Activated naive CD4-positive, alpha-beta T cell treated with Interleukin-2 at 50 U/mL for 16 hours (primary cell): ENCODE results near the gene ASAP2.

Experiments
- DNase-seq: peaks from one replicate; pipeline ENCODE4 v3.0.0-alpha.2; 2020

ASAP2 gene

DNA sequence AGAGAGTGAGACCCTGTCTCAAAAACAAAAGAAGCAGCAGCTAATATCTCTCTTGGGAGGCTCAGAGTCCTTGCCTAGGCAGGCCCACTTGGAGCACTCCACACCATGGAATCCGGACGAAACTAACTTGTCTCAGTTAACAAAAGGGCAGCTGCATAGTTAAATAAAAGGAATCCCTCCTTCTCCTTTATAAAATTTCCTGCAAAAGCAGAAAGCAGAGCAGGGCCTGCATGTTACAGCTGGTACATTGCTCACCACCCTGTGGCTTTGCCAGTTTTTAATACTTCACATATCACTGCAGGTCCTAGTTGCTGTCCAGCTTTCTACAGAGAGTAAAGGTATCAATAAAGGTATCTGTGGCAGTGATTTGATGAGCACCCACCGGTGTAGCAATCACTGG, 93.6 kb downstream of the ASAP2 start:
- no peak for DNase-seq

DNA sequence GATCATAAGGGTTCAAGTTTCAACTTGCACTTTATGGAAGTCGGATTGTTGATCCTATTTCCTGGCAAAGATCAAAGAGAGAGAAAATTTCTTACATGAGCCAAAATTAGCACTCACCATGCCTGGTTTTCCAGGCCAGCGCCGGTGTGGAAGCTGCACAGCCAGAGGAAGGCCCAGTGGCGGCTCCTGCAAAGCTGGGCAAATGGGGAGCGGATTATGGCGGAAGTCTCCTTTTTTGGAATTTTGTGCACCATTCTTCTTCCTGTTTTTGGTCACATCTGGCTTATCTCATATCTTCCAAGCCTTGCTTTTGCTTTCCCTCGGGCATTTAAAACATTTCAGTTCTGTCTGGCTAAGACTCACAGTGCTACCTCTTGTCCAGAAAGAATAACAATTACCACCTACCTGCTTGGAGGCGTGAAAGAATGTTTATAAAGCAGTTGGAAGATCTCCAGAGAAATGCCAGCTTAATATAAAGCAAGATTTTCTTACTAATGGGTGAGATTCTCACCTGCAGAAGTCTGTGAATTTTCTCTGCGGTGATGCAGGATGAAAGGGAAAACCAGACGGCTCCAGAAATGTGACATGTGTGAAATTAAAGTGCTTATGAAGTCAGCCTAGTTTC, 94.3 kb downstream of the ASAP2 start:
- no peak for DNase-seq

DNA sequence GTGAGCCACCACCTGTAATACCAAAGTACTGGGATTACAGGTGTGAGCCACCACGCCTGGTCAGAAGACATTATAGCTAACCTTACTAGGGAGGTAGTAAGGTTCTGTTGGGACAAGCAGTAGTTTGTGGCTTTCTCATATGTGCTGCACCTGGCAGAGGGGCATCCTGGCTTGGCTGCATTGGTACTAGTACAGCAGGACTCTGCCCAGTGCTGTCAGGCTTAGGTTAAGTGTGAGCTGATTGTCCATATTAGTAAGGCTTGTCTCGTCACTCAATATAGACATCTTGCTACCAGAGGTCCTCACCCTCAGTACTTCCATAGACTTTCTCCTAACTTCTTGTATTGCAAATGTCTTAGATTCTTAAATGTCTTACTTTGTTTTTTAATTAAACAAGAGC, 96.1 kb downstream of the ASAP2 start:
- DNase-seq, result no peak

DNA sequence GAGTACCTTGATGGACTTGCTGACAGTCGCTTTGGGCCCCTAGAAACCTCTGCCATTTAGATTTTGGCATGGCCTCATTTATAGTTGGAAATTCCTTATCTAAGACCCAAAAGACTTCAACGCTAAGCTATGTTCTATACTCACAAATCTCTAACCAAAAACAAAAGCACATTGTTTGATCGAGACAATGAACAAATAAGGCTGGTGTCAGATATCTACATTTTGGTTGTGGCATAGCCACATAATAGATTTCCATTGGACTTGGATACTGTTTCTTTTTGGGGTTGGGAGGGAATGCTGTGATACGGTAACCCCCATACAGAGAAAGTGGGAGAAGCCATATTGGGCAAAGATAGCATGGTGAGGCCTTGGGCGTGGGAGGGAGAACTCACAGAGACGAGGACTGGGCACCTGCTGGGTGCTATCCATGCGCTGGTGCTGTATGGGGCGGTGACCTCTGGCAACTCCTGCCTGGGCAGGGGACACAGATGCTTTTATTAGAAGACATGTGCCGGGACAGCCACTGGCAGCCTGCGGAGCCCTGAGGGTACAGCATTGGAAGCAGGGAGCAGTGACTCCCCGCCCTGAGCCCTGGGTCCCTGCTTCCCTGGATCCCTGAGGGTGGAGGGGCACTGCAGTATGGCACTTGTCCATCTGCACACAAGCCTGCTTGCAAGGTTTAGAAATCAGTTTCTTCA, 97.1 kb downstream of the ASAP2 start:
- DNase-seq, result no peak

DNA sequence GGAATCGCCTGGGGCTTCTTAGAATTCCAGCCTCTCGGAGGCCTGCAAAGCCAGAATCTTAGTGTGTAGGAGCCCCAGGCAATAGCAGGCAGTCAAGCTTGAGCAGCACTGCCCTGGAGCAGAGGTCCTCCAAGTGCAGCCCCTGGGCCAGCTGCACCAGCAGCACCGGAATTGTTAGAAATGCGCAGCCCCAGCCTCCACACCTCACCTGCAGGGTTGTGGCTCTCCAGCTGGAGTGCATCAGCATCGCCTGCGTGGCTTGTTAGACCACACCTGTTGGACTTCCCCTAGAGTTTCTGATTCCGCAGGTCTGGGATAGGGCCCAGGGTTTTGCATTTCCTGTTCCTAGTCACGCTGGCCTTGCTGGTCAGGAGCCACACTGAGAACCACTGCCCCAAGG, 100.3 kb downstream of the ASAP2 start:
- DNase-seq, result no peak

DNA sequence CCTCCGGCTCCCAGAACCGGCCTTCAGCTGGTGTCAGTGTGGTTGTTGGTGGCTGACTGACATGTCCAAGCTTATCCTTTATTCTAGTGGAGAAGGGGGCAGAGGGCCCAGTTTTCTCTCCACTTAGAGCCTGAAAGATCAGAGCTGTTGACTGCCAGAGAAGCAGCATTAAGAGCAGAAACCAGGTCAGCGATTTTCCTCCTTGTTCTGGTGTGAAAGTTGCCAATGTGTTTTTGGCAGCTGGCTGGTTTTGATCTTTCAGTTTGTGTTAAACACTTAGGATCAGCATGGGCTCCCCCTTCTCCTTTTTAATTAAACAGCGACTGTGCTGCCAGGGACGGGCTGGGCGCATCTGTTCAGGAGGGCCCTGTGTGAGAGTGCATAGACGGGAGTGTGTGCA, 100.9 kb downstream of the ASAP2 start:
- DNase-seq, result no peak

DNA sequence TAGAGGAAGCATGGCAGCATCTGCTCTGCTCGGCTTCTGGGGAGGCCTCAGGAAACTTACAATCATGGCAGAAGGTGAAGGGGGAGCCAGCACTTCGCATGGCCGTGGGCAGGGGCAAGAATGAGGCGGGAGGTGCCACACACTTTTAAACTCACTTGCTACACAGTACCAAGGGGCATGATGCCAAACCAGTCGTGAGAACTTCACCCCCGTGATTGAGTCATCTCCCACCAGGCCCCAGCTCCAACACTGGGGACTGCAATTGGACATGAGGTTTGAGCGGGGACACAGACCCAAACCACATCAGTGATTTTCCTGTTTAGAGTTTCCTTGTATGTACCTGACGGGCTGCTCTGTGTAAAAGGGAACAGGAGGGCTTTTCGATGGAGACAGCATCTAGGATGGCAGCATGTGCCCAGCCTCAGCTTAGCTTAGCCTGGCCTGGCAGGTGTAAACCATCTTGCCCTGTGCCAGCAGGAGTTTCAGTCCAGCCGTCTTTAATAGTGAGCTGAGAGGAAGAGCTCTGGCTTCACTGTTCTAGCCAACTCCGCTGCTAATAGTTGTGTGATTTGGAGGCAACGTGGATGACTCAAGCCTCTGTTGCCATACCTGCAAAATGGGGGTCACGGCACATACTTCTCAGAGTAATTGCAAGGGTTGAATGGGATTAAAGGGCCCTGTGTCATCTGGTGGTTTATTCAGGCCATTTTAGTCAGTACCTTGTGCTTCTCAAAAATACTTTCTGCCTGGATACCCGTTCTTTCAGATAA, 101.8 kb downstream of the ASAP2 start:
- no peak for DNase-seq

DNA sequence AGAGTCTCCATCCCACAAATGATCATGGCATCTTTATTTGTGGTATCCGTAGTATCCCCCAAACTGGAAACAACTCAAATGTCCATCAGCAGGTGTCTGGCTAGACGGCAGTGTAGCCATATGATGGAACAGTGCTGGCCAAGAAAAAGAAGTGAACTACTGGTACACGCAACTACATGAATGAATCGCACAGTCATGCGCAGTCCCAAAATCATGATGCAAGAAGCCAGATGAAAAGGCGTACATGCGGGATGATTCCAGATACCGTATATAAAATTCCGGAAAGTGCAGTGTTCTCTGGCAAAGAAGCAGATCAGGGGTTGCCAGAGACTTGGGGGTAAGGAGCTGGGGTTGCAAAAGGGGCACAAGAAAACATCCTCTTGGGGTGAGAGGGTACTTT, 102.5 kb downstream of the ASAP2 start:
- DNase-seq, result no peak

DNA sequence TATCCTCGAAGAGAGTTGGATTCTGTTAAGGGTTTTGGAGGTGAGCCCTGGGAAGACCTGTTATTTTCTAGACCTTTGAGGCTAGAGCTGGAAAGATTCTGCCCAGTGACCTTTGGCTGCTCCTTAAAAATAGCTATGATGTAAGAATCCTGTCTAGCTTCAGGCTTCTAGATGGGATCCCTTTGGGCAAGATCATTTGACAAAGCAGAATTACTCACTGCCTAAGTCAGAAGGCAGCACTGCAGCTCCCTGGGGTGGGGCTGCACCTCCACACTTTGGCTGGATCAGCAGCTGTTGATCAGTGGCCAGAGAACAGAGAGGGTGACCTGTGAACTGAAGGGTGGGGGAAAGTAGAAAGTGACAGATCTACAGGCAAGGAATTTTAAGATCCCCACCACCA, 103.8 kb downstream of the ASAP2 start:
- no peak for DNase-seq

DNA sequence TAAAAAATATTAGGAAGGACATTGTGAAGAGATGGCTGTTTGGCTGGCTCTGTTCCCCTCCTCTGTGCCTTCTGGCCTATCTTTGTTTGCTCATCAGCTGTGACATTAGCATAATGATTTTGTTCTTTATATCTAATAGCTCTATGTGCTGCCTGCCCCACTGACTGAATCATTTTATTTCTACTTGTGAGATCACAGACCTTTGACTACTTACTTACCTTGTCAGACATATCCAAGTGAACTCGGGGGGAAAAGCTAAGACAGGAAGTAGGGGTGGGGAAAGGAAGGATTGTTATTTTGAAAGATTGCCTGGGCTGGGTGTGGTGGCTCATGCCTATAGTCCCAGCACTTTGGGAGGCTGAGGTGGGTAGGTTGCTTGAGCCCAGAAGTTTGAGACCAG, 104.2 kb downstream of the ASAP2 start:
- no peak for DNase-seq

DNA sequence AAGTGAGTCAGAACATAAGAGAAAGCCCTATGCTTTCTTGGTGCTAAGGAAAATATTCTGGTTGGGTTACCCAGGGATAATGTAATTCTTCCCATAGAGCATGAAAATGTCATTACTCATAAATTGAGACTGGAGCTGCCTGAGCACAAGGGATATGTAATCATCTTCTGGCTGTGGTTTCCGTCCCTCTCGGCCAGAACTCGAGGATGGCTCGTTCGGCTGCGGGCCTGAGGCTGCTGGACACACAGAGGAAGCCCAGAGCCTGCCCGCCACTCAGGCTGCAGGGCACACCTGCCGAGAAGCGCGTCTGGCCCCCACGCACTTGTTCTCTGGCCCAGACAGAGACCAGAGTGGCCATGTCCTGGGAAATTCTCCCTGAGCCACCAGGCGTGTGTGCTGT, 104.9 kb downstream of the ASAP2 start:
- DNase-seq, result no peak

DNA sequence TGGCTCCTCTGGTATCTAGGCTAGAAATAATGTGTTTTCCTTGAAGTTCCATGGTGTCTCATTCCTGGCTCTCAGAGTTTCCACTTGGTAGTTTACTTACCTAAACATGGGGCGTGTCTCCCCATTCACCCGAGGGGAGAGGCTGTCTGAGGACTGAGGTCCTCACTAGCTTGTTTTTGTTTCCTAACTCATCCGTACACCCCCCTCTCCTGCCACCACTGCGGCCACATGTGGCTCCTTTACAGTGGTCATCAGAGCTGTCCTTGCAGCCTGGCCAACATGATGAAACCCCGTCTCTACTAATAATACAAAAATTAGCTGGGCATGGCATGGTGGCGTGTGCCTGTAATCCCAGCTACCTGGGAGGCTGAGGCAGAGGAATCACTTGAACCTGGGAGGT, 106.0 kb downstream of the ASAP2 start:
- no peak for DNase-seq

DNA sequence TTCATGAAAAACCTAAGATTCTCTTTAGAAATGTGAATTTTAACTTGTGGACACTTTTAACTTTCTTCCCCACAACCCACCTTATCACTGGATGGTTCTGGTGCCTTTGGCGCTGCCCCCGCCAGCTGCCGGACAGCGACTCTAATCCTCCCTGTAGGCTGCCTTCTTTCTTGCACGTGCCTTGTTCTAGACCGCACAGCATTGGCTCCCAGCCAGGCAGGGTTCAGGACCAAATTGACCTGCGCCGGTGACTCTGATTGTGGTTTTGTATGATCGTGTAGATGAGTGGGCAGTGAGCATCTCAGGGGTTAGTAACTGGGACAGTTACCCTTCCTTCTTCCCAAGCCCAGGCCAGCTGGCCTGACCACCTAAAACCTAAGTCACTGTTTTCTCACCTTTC, 106.8 kb downstream of the ASAP2 start:
- DNase-seq, result no peak

DNA sequence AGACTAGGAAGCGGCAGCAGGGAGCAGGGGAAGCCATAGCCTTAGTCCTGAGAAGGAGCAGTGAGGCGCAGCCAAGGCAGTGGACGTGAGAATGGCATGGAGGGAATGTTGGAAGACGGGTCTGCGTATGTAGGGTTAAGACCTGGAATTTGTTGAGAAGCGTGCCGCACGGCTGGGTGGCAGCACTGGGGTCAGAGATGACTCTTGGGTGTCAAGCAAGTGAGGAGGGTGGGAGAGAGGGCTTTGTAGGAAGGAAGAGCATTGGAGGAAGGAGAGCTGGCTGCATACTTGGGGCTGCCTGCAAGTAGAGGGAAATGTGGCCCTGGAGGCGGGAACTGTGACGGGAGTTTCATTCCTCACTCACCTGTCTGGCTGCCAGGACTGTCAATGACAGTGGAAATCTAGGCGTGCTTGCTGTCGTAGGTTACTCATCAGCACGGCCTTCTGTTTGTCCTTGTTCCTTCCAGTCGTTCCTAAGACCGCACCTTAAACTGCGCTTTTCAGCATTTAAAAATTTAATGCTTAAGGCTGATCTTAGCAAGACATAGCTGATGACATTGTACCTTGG, 108.8 kb downstream of the ASAP2 start:
- no peak for DNase-seq

DNA sequence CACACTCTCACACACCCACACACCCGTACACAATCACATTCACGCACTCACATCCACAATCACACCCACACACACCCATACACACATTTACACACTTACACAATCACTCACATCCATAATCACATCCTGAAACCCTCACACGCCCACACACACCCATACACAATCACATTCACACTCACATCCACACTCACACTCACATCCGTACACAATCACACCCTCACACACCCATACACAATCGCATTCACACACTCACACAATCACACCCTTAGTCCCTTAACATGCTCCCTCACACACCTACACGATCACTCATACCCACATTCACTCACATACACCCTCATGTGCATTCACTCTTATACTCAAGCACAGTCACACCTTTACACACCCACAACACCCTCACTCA, 110.9 kb downstream of the ASAP2 start:
- no peak for DNase-seq

DNA sequence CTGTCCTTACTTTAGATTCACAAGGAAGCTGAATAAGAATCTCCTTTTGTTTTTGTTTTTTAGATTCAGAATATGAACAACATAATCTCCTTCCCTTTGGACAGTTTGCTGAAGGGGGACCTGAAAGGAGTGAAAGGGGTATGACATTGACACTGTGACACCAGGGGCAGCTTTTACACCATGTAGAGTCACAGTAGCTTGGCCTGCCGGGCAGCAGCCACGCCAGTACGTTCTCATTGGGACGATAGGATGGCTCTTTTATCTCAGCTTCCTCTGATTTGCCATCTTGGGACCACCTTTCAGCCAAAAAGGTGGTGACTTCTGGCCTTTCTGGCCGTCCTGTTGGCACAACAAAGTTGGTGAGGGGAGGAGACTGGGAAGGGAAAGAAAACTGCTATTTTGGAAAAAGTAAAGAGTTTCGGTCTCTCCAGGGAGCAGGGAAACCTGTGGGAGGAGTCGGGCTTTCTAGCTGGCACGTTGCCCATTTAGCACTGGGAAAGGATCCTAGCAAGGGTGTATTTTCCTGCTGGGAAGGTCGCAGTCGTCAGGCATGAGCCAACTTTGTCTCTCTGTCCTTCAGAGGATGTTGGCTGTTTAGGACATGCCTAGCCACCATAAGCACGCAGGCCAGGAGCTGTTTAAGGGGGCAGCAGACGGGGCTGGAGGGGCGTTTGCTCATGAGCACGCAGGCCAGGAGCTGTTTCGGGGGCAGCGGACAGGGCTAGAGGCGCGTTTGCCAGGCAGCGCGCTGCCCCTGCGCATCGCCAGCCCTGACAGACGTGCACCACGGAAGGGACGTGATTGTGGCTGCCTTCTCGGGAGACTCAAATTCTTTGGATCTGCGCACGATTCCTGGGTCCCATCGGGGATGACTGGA, 112.1 kb downstream of the ASAP2 start:
- no peak for DNase-seq

DNA sequence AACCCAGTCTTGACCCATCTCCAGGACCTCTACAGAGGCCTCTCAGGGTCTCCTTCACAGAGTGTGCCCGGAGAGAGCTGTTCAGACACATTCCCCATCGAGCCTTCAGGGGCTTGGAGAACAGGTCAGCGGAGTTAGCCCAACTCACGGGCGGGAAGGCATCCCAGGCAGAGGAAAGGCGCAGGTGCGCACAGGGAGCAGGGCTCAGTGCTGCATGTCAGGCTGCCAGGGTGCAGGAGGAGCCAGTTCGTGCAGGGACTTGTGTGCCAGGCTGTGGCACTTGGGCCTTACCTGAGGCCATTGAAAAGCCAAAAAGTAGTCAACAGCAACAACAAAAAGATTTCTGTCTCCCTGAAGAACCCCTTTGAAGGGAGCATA, 112.7 kb downstream of the ASAP2 start:
- DNase-seq, result no peak

DNA sequence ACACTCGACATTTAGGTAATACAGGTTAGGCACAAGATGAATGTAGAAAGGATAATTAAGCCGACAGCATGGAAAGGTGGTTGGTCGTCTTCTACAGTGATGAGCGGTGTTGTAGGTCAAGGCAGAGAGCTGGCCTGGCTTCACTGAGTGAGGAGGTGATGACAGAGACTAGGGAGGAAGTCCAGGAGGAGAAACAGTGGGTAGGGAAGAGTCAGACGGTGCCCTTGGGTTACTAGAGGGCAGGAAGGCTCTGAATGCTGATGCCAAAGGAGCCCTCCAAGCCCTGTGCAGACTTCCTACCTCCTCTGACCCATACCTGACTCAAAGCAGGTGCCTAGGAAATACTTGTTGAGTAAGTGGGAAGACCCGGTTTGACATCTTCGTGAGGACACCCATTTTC, 116.0 kb downstream of the ASAP2 start:
- no peak for DNase-seq

DNA sequence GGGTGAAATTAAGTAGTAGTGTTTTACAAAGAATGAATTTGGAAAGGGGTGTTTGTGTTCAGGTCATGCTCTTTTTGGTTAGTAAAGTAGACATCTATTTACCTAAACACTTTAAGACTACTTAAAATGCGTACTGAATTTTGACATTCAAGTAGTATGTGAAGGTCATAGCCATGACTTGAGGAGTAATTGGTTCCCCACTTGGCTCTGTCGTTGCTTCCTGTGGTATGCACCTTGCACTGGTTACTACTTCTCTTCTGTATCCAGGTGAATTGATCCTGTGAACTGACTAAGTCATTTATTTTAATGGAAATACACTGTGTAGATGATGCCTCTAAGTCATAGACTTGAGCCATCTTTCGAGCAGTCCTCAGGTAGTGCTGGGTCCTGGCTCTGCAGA, 118.8 kb downstream of the ASAP2 start:
- no peak for DNase-seq

DNA sequence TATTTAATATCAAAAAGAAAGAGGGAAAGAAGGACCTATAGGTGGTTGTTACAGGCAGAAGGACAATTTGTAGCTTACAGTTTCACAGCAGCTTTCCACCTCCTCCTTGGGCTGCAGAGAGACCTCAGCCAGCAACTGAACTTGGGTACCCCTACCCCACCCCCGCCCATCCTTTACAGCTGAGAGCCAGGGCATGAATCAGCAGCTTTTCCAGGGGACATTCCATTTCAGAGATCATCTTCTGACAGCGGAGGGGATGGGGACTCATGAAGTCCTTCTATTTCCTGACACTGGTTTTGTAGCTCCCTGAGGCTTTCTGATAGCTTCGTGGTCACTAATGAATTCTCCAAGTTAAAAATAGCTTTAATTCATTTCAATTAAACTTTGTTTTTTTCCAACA, 120.4 kb downstream of the ASAP2 start:
- DNase-seq, result no peak

DNA sequence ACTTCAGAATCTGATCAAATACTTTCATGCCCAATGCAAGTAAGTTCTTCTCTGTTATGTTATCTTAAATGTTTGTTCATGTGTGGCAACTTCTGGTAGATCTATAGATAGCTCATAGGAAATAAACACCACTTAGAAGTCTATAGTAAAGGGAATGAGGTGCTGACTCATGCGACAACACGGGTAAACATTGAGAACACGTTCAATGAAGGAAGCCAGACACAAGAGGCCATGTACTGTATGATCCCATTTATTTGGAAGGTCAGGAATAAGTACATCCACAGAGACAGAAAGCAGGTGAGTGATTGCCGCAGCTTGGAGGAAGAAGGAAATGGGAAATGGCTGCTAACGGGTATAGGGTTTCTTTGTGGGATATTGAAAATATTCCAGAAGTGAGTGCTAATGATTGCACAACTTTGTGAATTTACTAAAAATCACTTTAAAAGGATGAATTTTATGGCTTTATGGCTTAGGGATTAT, 121.3 kb downstream of the ASAP2 start:
- no peak for DNase-seq

DNA sequence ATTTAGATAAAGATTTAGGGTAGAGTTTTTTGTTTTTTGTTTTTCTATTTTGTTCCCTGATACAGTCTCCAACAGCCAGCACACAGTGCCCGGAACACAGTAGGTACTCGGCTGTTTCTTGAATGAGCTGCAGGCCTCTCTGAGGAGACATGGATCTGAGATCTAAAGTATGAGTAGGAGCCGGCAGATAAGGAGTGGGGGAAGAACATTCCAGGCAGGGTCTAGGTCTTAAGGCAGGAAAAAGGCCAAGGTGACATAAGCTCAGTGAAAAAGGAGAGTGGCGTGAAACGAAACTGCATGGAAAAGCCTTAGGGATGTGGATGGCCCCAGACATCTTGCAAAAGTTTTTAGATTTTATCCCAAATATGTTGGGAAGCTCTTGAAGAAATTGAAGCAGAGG, 122.3 kb downstream of the ASAP2 start:
- DNase-seq, result no peak

DNA sequence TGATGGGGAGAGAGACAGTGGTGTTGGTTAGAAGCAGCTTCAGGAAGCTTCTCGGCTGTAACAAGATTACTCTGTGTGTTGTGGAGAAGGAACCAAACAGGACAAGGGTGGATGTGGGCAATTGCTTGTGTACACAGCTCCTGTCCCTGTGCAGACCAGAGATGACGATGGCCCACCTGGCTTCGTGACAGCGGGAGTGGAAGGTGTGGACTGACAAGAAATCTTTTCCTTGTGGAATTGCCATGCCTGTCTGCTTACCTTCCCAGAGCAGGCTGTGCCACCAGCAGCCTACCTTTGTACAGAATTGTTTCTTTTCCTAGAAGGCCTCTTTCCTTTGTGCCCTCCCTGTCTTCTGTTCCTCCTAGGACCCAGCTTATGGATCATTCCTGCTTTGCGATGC, 122.9 kb downstream of the ASAP2 start:
- no peak for DNase-seq
